Mucosa of stomach (tissue), 1 donor: ENCODE measurements around the gene RTF2.
"Not testable (repeated sequence)": the region's sequence is repeated elsewhere in the genome, so short reads cannot be mapped to it uniquely, and the experiment has no call there.

Source experiments
- H3K27me3 ChIP-seq: one replicate; pipeline ENCODE4 v1.7.0; 2013; ENCODE audit warnings: mild to moderate bottlenecking, low read length; ENCODE audit not compliant: control insufficient read depth, insufficient read depth
- H3K36me3 ChIP-seq: one replicate; pipeline ENCODE4 v1.7.0; 2013; ENCODE audit warnings: low read length; ENCODE audit not compliant: control insufficient read depth, insufficient read depth
- H3K4me1 ChIP-seq: one replicate; pipeline ENCODE4 v1.7.0; 2013; ENCODE audit warnings: mild to moderate bottlenecking, low read length; ENCODE audit not compliant: control insufficient read depth, insufficient read depth
- H3K4me3 ChIP-seq: one replicate; pipeline ENCODE4 v1.7.0; 2013; ENCODE audit warnings: low read length
- H3K9ac ChIP-seq: one replicate; pipeline ENCODE4 v1.7.0; 2013; ENCODE audit warnings: mild to moderate bottlenecking, low read length, moderate library complexity
- H3K9me3 ChIP-seq: one replicate; pipeline ENCODE4 v1.7.0; 2013; ENCODE audit warnings: mild to moderate bottlenecking, low read length, moderate library complexity; ENCODE audit not compliant: control insufficient read depth
- donor health status: Pancreatic carcinoma.

Gene RTF2

GRCh38 chr20:56527521-56527920 lies 59.1 kb downstream of the RTF2 start:
- Histone ChIP-seq H3K27me3 (no peaks in the 10 kb centered on the region), H3K9ac (no peak overlapping the region), H3K36me3 (no peaks in the 10 kb centered on the region), H3K4me3 (no peak overlapping the region), H3K9me3 (no peaks in the 10 kb centered on the region), H3K4me1 (no peaks in the 10 kb centered on the region)

GRCh38 chr20:56532946-56533345 lies 64.5 kb downstream of the RTF2 start, which contains the start of gene FAM209B:
Gene FAM209B, plus strand, starts transcription at chr20:56533246. Its CDS starts 96 bp downstream, at chr20:56533342.
- not testable (repeated sequence) for H3K9me3 ChIP-seq, H3K27me3 ChIP-seq, H3K4me3 ChIP-seq, H3K9ac ChIP-seq, H3K4me1 ChIP-seq, H3K36me3 ChIP-seq

DNA sequence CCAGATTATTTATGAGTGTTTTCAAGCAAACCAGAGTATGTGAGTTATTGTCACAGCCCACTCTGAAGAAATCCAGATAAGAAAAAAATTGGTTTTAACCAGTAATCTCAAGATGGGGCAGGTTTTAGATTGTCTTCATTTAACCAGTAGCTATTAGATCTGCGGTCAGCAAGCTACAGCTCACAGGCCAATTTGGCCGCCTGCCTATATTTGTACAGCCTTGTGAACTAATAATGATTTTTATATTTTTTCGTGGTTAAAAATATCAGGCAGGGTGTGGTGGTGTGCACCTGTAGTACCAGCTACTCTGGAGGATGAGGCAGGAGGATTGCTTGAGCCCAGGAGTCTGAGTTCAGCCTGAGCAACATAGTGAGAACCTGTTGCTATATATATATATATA lies 69.6 kb downstream of the RTF2 start:
- H3K36me3 ChIP-seq = no peaks in the 10 kb centered on the region
- H3K9ac ChIP-seq = no peak overlapping the region
- no peaks in the 10 kb centered on the region for H3K9me3 ChIP-seq
- no peaks in the 10 kb centered on the region for H3K27me3 ChIP-seq
- H3K4me3 ChIP-seq = no peak overlapping the region
- H3K4me1 ChIP-seq = no peaks in the 10 kb centered on the region

GRCh38 chr20:56540415-56540814 lies 72.0 kb downstream of the RTF2 start:
- no peak overlapping the region for H3K9ac ChIP-seq
- no peak overlapping the region for H3K4me3 ChIP-seq
- no peaks in the 10 kb centered on the region for H3K36me3 ChIP-seq
- H3K4me1 ChIP-seq = no peaks in the 10 kb centered on the region
- no peaks in the 10 kb centered on the region for H3K27me3 ChIP-seq
- H3K9me3 ChIP-seq = no peaks in the 10 kb centered on the region

- no peak overlapping the region for H3K9ac ChIP-seq
- no peak overlapping the region for H3K4me3 ChIP-seq
- no peaks in the 10 kb centered on the region for H3K9me3 ChIP-seq
- no peaks in the 10 kb centered on the region for H3K36me3 ChIP-seq
- H3K27me3 ChIP-seq = no peaks in the 10 kb centered on the region
- H3K4me1 ChIP-seq = no peaks in the 10 kb centered on the region
Measured at GRCh38 chr20:56542489-56543030, 74.1 kb downstream of the RTF2 start.

DNA sequence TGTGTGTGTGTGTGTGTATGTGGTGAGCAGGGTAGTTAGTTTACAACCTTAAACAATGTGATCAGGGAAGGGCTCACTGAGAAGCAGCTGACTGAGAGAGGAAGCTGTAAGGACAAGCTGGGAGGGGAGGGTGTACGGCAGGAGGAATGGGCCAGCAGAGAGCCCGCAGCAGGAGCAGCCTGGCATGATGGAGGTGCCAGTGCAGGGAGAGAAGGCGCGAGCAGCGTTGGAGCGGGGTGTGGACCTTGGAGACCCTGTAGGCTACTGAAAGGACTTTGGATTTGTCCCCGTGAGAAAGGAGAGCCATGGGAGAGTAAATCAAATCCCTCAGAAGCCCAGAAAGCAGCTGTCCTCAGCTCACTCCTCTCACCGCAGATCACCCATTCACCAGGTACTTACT lies 83.1 kb downstream of the RTF2 start:
- Histone ChIP-seq H3K9ac (no peak overlapping the region), H3K9me3 (no peaks in the 10 kb centered on the region), H3K4me1 (no peaks in the 10 kb centered on the region), H3K27me3 (no peaks in the 10 kb centered on the region), H3K36me3 (no peaks in the 10 kb centered on the region), H3K4me3 (no peak overlapping the region)

DNA sequence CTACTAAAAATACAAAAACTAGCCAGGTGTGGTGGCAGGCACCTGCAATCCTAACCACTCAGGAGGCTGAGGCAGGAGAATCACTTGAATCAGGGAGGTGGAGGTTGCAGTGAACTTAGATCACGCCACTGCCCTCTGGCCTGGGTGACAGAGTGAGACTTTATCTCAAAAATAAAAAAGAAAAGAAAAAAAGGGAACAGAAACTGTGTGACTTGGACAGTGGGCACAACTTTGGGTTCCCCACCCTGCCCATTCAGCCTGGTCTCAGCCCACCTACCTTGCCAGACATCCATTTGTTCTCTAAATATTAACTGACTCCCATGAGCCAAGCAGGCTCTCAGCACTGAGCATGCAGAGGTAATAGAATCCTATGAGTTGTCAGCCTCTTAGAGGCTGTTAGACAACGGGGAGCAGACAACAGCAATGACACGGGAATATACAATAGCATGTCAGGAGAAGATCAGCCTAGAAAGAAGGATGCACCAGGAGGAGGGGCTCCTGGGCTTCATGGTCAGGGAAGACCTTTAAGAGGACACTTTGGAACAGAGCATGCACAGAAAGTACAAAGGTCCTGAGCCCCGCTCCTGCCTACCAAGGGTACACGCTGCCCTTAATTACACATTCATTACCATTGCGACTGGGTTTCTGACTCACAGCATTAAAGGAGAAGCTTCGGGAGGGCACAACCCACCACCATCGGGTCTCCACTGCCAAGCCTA lies 84.6 kb downstream of the RTF2 start:
- no peak overlapping the region for H3K9ac ChIP-seq
- H3K27me3 ChIP-seq = no peaks in the 10 kb centered on the region
- no peak overlapping the region for H3K4me3 ChIP-seq
- no peaks in the 10 kb centered on the region for H3K4me1 ChIP-seq
- H3K36me3 ChIP-seq = no peaks in the 10 kb centered on the region
- no peaks in the 10 kb centered on the region for H3K9me3 ChIP-seq

- Histone ChIP-seq H3K9ac (no peak overlapping the region), H3K36me3 (no peaks in the 10 kb centered on the region), H3K4me3 (no peak overlapping the region), H3K9me3 (no peaks in the 10 kb centered on the region), H3K4me1 (no peaks in the 10 kb centered on the region), H3K27me3 (no peaks in the 10 kb centered on the region)
Measured at GRCh38 chr20:56554869-56555268, 86.4 kb downstream of the RTF2 start.

DNA sequence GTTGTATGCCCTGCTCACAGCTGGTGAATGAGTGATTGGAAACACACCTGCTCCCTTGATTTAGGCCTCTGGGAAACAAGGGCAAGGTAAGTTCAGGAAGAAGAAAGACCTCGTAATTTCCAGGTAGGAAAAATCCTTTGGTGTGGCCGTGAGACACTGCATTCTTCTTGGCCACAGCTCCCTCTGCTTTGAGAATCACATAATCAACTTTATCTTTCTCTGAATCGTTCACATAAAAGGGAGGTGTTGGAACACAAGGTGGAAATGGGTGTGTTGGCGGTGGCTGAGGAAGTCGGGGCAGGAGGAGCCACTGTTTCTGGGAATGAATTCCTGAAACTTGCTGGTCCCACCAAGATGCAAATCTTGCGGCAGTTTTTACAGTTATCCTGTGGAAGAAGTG lies 90.5 kb downstream of the RTF2 start:
- no peaks in the 10 kb centered on the region for H3K4me1 ChIP-seq
- no peaks in the 10 kb centered on the region for H3K36me3 ChIP-seq
- H3K9me3 ChIP-seq = no peaks in the 10 kb centered on the region
- H3K27me3 ChIP-seq = no peaks in the 10 kb centered on the region
- no peak overlapping the region for H3K9ac ChIP-seq
- H3K4me3 ChIP-seq = no peak overlapping the region

- H3K4me3 ChIP-seq, H3K27me3 ChIP-seq, H3K4me1 ChIP-seq, H3K36me3 ChIP-seq, H3K9ac ChIP-seq, H3K9me3 ChIP-seq: not testable (repeated sequence)
Measured at GRCh38 chr20:56564526-56564925, 96.1 kb downstream of the RTF2 start.

DNA sequence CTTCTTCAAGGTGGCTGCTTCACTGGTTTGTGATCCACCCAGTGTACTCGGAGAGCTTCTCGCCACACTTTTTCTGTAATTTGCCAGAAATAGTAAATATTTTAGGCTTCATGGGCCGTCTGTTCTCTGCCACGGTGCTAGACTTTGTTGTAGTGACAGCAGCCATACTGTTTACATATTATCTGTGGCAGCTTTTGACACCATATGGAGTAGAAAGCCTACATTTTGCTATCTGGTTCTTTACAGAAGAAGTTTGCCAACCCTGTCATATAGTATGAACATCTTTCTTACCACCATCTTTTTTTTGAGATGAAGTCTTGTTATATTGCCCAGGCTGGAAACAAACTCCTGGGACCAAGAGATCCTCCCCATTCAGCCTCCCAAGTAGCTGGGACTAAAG lies 97.1 kb downstream of the RTF2 start:
- Histone ChIP-seq H3K4me1 (no peaks in the 10 kb centered on the region), H3K27me3 (no peaks in the 10 kb centered on the region), H3K9me3 (no peaks in the 10 kb centered on the region), H3K36me3 (no peaks in the 10 kb centered on the region), H3K9ac (no peak overlapping the region), H3K4me3 (no peak overlapping the region)

- H3K27me3 ChIP-seq = no peaks in the 10 kb centered on the region
Measured at GRCh38 chr20:56566621-56567020, 98.2 kb downstream of the RTF2 start.

More at GRCh38 chr20:56566621-56567020, 98.2 kb downstream of the RTF2 start:
- no peak overlapping the region for H3K9ac ChIP-seq
- no peaks in the 10 kb centered on the region for H3K4me1 ChIP-seq
- H3K36me3 ChIP-seq = no peaks in the 10 kb centered on the region
- H3K4me3 ChIP-seq = no peak overlapping the region
- H3K9me3 ChIP-seq = no peaks in the 10 kb centered on the region
